Mesenchymal stem cell (in vitro differentiated cells and primary cell): ENCODE results near the gene CDCP1.

Experiments
- DNase-seq: peaks from one replicate; pipeline ENCODE4 v3.0.0-alpha.2; 2013
- H2AFZ ChIP-seq: one replicate; pipeline ENCODE4 v1.6.1; 2013; ENCODE audit warnings: low read depth, mild to moderate bottlenecking, control low read depth, inconsistent platforms, low read length, moderate library complexity
- H2AK5ac ChIP-seq: 2 replicates; pipeline ENCODE4 v1.6.1; 2013; ENCODE audit warnings: low read length, moderate library complexity, mild to moderate bottlenecking, inconsistent platforms; ENCODE audit not compliant: severe bottlenecking
- H2BK120ac ChIP-seq: one replicate; pipeline ENCODE4 v1.6.1; 2013; ENCODE audit warnings: low read depth, mild to moderate bottlenecking, inconsistent platforms, low read length, moderate library complexity
- H2BK12ac ChIP-seq, 2 experiments: one replicate each; pipeline ENCODE4 v1.6.1; 2013; ENCODE audit warnings: inconsistent platforms in 2 of 2, low read length in 2 of 2, mild to moderate bottlenecking in 2 of 2, moderate library complexity in 2 of 2, control low read depth in 1 of 2
- H2BK15ac ChIP-seq: one replicate; pipeline ENCODE4 v1.6.1; 2013; ENCODE audit warnings: mild to moderate bottlenecking, low read depth, inconsistent platforms; ENCODE audit not compliant: poor library complexity, severe bottlenecking
- H2BK5ac ChIP-seq: 2 replicates; pipeline ENCODE4 v1.6.1; 2013; ENCODE audit warnings: low read depth, mild to moderate bottlenecking, low read length, control low read depth, inconsistent platforms; ENCODE audit not compliant: poor library complexity, severe bottlenecking
- H3K14ac ChIP-seq, 2 experiments: one replicate each; pipeline ENCODE4 v1.6.1; 2013; ENCODE audit warnings: inconsistent platforms in 2 of 2, low read length in 2 of 2, control low read depth in 1 of 2, mild to moderate bottlenecking in 1 of 2, moderate library complexity in 1 of 2
- H3K18ac ChIP-seq, 2 experiments: one replicate each; pipeline ENCODE4 v1.6.1; 2013; ENCODE audit warnings: inconsistent platforms in 2 of 2, low read length in 2 of 2, control low read depth in 1 of 2, low read depth in 1 of 2, mild to moderate bottlenecking in 1 of 2
- H3K23ac ChIP-seq, 2 experiments: one replicate each; pipeline ENCODE4 v1.6.1; 2013; ENCODE audit warnings: inconsistent platforms in 2 of 2, low read length in 2 of 2, mild to moderate bottlenecking in 2 of 2, moderate library complexity in 2 of 2, control low read depth in 1 of 2
- H3K27ac ChIP-seq: 2 replicates; pipeline ENCODE4 v1.5.1; 2013; ENCODE audit warnings: mild to moderate bottlenecking, moderate library complexity, low read length, control low read depth, inconsistent platforms; ENCODE audit not compliant: poor library complexity, severe bottlenecking
- H3K27me3 ChIP-seq, 2 experiments: 2 replicates each; pipeline versions ENCODE4 v1.6.1 to v1.7.0; 2013; ENCODE audit warnings: low read length in 2 of 2, mild to moderate bottlenecking in 2 of 2, moderate library complexity in 2 of 2, control low read depth in 1 of 2, inconsistent platforms in 1 of 2; ENCODE audit not compliant: control insufficient read depth in 1 of 2, insufficient read depth in 1 of 2
- H3K36me3 ChIP-seq, 2 experiments: 2 replicates each; pipeline versions ENCODE4 v1.6.1 to v1.7.0; 2013; ENCODE audit warnings: low read length in 2 of 2, control low read depth in 1 of 2, inconsistent platforms in 1 of 2, low read depth in 1 of 2, mild to moderate bottlenecking in 1 of 2; ENCODE audit not compliant: insufficient read depth in 2 of 2, control insufficient read depth in 1 of 2
- H3K4ac ChIP-seq, 2 experiments: one replicate each; pipeline ENCODE4 v1.6.1; 2013; ENCODE audit warnings: inconsistent platforms in 2 of 2, low read length in 2 of 2, mild to moderate bottlenecking in 2 of 2, moderate library complexity in 2 of 2, control low read depth in 1 of 2, low read depth in 1 of 2
- H3K4me1 ChIP-seq: 2 replicates; pipeline ENCODE4 v1.6.1; 2013; ENCODE audit warnings: low read depth, low read length, control low read depth; ENCODE audit not compliant: control insufficient read depth, insufficient read depth
- H3K4me2 ChIP-seq: 2 replicates; pipeline ENCODE4 v1.6.1; 2013; ENCODE audit warnings: low read length, mild to moderate bottlenecking, inconsistent platforms; ENCODE audit not compliant: poor library complexity, severe bottlenecking
- H3K4me3 ChIP-seq, 2 experiments: 2 replicates each; pipeline versions ENCODE4 v1.5.1 to v1.7.0; 2013; ENCODE audit warnings: low read length in 2 of 2, mild to moderate bottlenecking in 2 of 2, control low read depth in 1 of 2, low read depth in 1 of 2; ENCODE audit not compliant: insufficient read depth in 1 of 2
- H3K79me1 ChIP-seq: replicated peaks from 2 replicates; pipeline ENCODE4 v1.6.1; 2013; ENCODE audit warnings: mild to moderate bottlenecking, control low read depth, low read length, inconsistent platforms; ENCODE audit not compliant: poor library complexity, severe bottlenecking
- H3K9ac ChIP-seq: 2 replicates; pipeline ENCODE4 v1.7.0; 2013; ENCODE audit warnings: mild to moderate bottlenecking, low read length, moderate library complexity
- H3K9me3 ChIP-seq: 2 replicates; pipeline ENCODE4 v1.7.0; 2013; ENCODE audit warnings: mild to moderate bottlenecking, low read length; ENCODE audit not compliant: control insufficient read depth
- H4K8ac ChIP-seq: one replicate; pipeline ENCODE4 v1.6.1; 2013; ENCODE audit warnings: inconsistent platforms, mild to moderate bottlenecking, low read length, moderate library complexity
- H4K91ac ChIP-seq: one replicate; pipeline ENCODE4 v1.6.1; 2013; ENCODE audit warnings: mild to moderate bottlenecking, low read length, inconsistent platforms
- WGBS: methylation state at CpG from one replicate; pipeline ENCODE4 v1.1.7; 2013; ENCODE audit warnings: mixed read lengths; 5-methylcytosine and 5-hydroxymethylcytosine counted together

The CDCP1 gene

GRCh38 chr3:45124956-45125355, 21.2 kb downstream of the CDCP1 start:
- H3K23ac ChIP-seq, result no peak overlapping the region
- H3K27ac ChIP-seq, result peak overlapping the region; percentile 100
- H2BK120ac ChIP-seq, result no peak overlapping the region
- peak overlapping the region; percentile 29 to 87 for H2BK12ac ChIP-seq
- H4K8ac ChIP-seq, result peak overlapping the region; percentile 8
- H2AFZ ChIP-seq, result no peak overlapping the region
- H2BK15ac ChIP-seq, result no peak overlapping the region
- H3K27me3 ChIP-seq, result no peaks in the 10 kb centered on the region
- H2BK5ac ChIP-seq, result no peak overlapping the region
- no peaks in the 10 kb centered on the region for H3K9me3 ChIP-seq
- H3K79me1 ChIP-seq, result peaks cover 10% of the 10 kb centered on the region
- no peak for DNase-seq
- peak overlapping the region in 1 of 2 experiments; percentile 44 for H3K4ac ChIP-seq
- H3K4me2 ChIP-seq, result no peak overlapping the region
- H3K4me3 ChIP-seq, result peak overlapping the region in 1 of 2 experiments; percentile 5
- H3K36me3 ChIP-seq, result peaks cover 8 to 14% of the 10 kb centered on the region in 2 experiments
- no peak overlapping the region for H3K14ac ChIP-seq
- peak overlapping the region; percentile 35 for H4K91ac ChIP-seq
- H3K18ac ChIP-seq, result peak overlapping the region; percentile 55 to 80
- H2AK5ac ChIP-seq, result peak overlapping the region; percentile 100
- peak overlapping the region; percentile 82 for H3K9ac ChIP-seq
- WGBS, result 98% methylated on average over 1 of the region's 2 CpGs
- peaks cover 25% of the 10 kb centered on the region for H3K4me1 ChIP-seq

- H2BK15ac ChIP-seq, result peak overlapping the region; percentile 19
- peak overlapping the region; percentile 71 for H4K8ac ChIP-seq
- peak overlapping the region; percentile 100 for H2AK5ac ChIP-seq
- H3K14ac ChIP-seq, result peak overlapping the region in 1 of 2 experiments; percentile 57
- peak; percentile 91 for DNase-seq
- peak overlapping the region; percentile 24 for H3K4me2 ChIP-seq
- H3K4ac ChIP-seq, result peak overlapping the region; percentile 83 to 89
- H3K79me1 ChIP-seq, result peaks cover 10% of the 10 kb centered on the region
- H2BK5ac ChIP-seq, result peak overlapping the region; percentile 98
- peak overlapping the region; percentile 98 for H4K91ac ChIP-seq
- H2BK120ac ChIP-seq, result peak overlapping the region; percentile 64
- H3K4me3 ChIP-seq, result peak overlapping the region in 1 of 2 experiments; percentile 5
- peaks cover 8 to 14% of the 10 kb centered on the region in 2 experiments for H3K36me3 ChIP-seq
- peaks cover 25% of the 10 kb centered on the region for H3K4me1 ChIP-seq
- peak overlapping the region; percentile 100 for H3K27ac ChIP-seq
- H3K18ac ChIP-seq, result peak overlapping the region; percentile 80 to 97
- WGBS, result 17% methylated on average over 3 of the region's 3 CpGs
- no peaks in the 10 kb centered on the region for H3K9me3 ChIP-seq
- H2BK12ac ChIP-seq, result peak overlapping the region; percentile 96 to 100
- no peak overlapping the region for H2AFZ ChIP-seq
- no peaks in the 10 kb centered on the region for H3K27me3 ChIP-seq
- peak overlapping the region in 1 of 2 experiments; percentile 68 for H3K23ac ChIP-seq
- H3K9ac ChIP-seq, result peak overlapping the region; percentile 82
Observed at GRCh38 chr3:45124352-45124751, 21.8 kb downstream of the CDCP1 start.

- Histone ChIP-seq H2BK12ac (peak overlapping the region; percentile 64 to 86), H3K9me3 (no peaks in the 10 kb centered on the region), H2AFZ (no peak overlapping the region), H3K9ac (peak overlapping the region; percentile 82), H3K79me1 (peaks cover 10% of the 10 kb centered on the region), H3K4me2 (peak overlapping the region; percentile 40), H4K91ac (peak overlapping the region; percentile 64), H2BK5ac (peak overlapping the region; percentile 98), H3K27ac (peak overlapping the region; percentile 100), H2BK15ac (no peak overlapping the region), H3K14ac (no peak overlapping the region), H3K18ac (peak overlapping the region; percentile 61 to 80), H3K36me3 (peaks cover 8 to 14% of the 10 kb centered on the region in 2 experiments), H3K4me1 (peaks cover 25% of the 10 kb centered on the region), H4K8ac (no peak overlapping the region), H3K4me3 (peak overlapping the region in 1 of 2 experiments; percentile 5), H3K23ac (no peak overlapping the region), H3K27me3 (no peaks in the 10 kb centered on the region), H2AK5ac (peak overlapping the region; percentile 100), H2BK120ac (peak overlapping the region; percentile 62), H3K4ac (peak overlapping the region; percentile 2 to 35)
- DNase-seq, result peak; percentile 92
- 42% methylated on average over 1 of the region's 3 CpGs for WGBS
Observed at GRCh38 chr3:45123581-45124269, 22.5 kb downstream of the CDCP1 start.

- H4K91ac ChIP-seq, result no peak overlapping the region
- peaks cover 12% of the 10 kb centered on the region for H3K79me1 ChIP-seq
- H3K4me2 ChIP-seq, result no peak overlapping the region
- H3K23ac ChIP-seq, result no peak overlapping the region
- H2AFZ ChIP-seq, result no peak overlapping the region
- H2BK120ac ChIP-seq, result no peak overlapping the region
- H3K14ac ChIP-seq, result no peak overlapping the region
- H2AK5ac ChIP-seq, result peak overlapping the region; percentile 36
- peak overlapping the region in 1 of 2 experiments; percentile 40 for H3K18ac ChIP-seq
- no CpG with 5 or more reads among the region's 5 CpGs for WGBS
- H3K9me3 ChIP-seq, result no peaks in the 10 kb centered on the region
- no peak overlapping the region for H2BK5ac ChIP-seq
- DNase-seq, result peak; percentile 97
- peaks cover 7 to 18% of the 10 kb centered on the region in 2 experiments for H3K36me3 ChIP-seq
- H3K27me3 ChIP-seq, result no peaks in the 10 kb centered on the region
- H2BK15ac ChIP-seq, result no peak overlapping the region
- H3K4me1 ChIP-seq, result peaks cover 24% of the 10 kb centered on the region
- peak overlapping the region in 1 of 2 experiments; percentile 28 for H3K4ac ChIP-seq
- no peak overlapping the region for H4K8ac ChIP-seq
- peak overlapping the region; percentile 82 for H3K9ac ChIP-seq
- peak overlapping the region; percentile 100 for H3K27ac ChIP-seq
- no peak overlapping the region for H2BK12ac ChIP-seq
- H3K4me3 ChIP-seq, result no peak overlapping the region
Observed at GRCh38 chr3:45123030-45123429, 23.1 kb downstream of the CDCP1 start.
